A549 (cell line): Measurements from ENCODE around the gene CPNE4.

Source experiments
- CEBPB ChIP-seq, 2 experiments: fragments of >200 bp in 1 of 2; sonication (Bioruptor Twin) in 1 of 2; formaldehyde crosslinking in 1 of 2; IDR thresholded peaks; 2 replicates each; pipeline ENCODE4 v1.6.1; 2012 to 2016
- FOXS1 ChIP-seq: fragments of 250-450 bp; sonication (Bioruptor Pico); IDR thresholded peaks from 2 replicates; pipeline ENCODE4 v1.5.0; 2020; ENCODE audit warnings: mild to moderate bottlenecking, moderate library complexity
- JUN ChIP-seq, 2 experiments: fragments of >200 bp; sonication (Bioruptor Twin); formaldehyde crosslinking; IDR thresholded peaks; 2 replicates in 1 of 2; 3 replicates in 1 of 2; pipeline ENCODE4 v1.6.1; 2016 to 2017
- MAFK ChIP-seq: fragments of 450-650 bp; IDR thresholded peaks from 2 replicates; pipeline ENCODE4 v1.6.1; 2014; ENCODE audit not compliant: partially characterized antibody
- MYC ChIP-seq: IDR thresholded peaks from 2 replicates; pipeline ENCODE4 v1.6.1; 2012; ENCODE audit warnings: mild to moderate bottlenecking, inconsistent platforms, low read length, improper control_type of control experiment, borderline replicate concordance
- POLR2A ChIP-seq: IDR thresholded peaks from 2 replicates; pipeline ENCODE4 v1.6.1; 2012; ENCODE audit warnings: mild to moderate bottlenecking, low read length
- RAD21 ChIP-seq, 2 experiments: fragments of >200 bp in 1 of 2; sonication (Bioruptor Twin) in 1 of 2; formaldehyde crosslinking in 1 of 2; IDR thresholded peaks in 1 of 2; conservative IDR thresholded peaks in 1 of 2; 2 replicates in 1 of 2; 3 replicates in 1 of 2; pipeline ENCODE4 v1.6.1; 2012 to 2018; ENCODE audit warnings: inconsistent platforms in 1 of 2
- RCOR1 ChIP-seq: fragments of 150-350 bp; IDR thresholded peaks from 2 replicates; pipeline ENCODE4 v1.6.1; 2014; ENCODE audit warnings: antibody characterized with exemption, low read length, low read depth
- TF ChIP-seq, protein P1 (sequence below): fragments of >200 bp; sonication (Bioruptor Twin); formaldehyde crosslinking; IDR thresholded peaks from 3 replicates; pipeline ENCODE4 v1.5.1; 2016
- TF ChIP-seq, protein P2 (sequence below): fragments of 200-600 bp; sonication (generic); IDR thresholded peaks from 2 replicates; pipeline ENCODE4 v1.6.1; 2016; ENCODE audit warnings: antibody characterized with exemption, mild to moderate bottlenecking, moderate library complexity
- TF ChIP-seq, protein P3 (sequence below): fragments of 450-650 bp; IDR thresholded peaks from 2 replicates; pipeline ENCODE4 v1.6.1; 2014; ENCODE audit warnings: antibody characterized with exemption

- TF ChIP-seq CEBPB (IDR thresholded peaks at IDR 0.05) (no peak), RCOR1 (no peak), MAFK (no peak), RAD21 (conservative IDR thresholded peaks at IDR 0.05 in 1 of 2, IDR thresholded peaks at IDR 0.05 in 1 of 2) (no peak), JUN (IDR thresholded peaks at IDR 0.05) (no peak), POLR2A (no peak), FOXS1 (no peak), MYC (no peak)
- TF ChIP-seq, protein P1, sequence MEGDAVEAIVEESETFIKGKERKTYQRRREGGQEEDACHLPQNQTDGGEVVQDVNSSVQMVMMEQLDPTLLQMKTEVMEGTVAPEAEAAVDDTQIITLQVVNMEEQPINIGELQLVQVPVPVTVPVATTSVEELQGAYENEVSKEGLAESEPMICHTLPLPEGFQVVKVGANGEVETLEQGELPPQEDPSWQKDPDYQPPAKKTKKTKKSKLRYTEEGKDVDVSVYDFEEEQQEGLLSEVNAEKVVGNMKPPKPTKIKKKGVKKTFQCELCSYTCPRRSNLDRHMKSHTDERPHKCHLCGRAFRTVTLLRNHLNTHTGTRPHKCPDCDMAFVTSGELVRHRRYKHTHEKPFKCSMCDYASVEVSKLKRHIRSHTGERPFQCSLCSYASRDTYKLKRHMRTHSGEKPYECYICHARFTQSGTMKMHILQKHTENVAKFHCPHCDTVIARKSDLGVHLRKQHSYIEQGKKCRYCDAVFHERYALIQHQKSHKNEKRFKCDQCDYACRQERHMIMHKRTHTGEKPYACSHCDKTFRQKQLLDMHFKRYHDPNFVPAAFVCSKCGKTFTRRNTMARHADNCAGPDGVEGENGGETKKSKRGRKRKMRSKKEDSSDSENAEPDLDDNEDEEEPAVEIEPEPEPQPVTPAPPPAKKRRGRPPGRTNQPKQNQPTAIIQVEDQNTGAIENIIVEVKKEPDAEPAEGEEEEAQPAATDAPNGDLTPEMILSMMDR = no peak
- TF ChIP-seq, protein P2, sequence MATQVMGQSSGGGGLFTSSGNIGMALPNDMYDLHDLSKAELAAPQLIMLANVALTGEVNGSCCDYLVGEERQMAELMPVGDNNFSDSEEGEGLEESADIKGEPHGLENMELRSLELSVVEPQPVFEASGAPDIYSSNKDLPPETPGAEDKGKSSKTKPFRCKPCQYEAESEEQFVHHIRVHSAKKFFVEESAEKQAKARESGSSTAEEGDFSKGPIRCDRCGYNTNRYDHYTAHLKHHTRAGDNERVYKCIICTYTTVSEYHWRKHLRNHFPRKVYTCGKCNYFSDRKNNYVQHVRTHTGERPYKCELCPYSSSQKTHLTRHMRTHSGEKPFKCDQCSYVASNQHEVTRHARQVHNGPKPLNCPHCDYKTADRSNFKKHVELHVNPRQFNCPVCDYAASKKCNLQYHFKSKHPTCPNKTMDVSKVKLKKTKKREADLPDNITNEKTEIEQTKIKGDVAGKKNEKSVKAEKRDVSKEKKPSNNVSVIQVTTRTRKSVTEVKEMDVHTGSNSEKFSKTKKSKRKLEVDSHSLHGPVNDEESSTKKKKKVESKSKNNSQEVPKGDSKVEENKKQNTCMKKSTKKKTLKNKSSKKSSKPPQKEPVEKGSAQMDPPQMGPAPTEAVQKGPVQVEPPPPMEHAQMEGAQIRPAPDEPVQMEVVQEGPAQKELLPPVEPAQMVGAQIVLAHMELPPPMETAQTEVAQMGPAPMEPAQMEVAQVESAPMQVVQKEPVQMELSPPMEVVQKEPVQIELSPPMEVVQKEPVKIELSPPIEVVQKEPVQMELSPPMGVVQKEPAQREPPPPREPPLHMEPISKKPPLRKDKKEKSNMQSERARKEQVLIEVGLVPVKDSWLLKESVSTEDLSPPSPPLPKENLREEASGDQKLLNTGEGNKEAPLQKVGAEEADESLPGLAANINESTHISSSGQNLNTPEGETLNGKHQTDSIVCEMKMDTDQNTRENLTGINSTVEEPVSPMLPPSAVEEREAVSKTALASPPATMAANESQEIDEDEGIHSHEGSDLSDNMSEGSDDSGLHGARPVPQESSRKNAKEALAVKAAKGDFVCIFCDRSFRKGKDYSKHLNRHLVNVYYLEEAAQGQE = no peak
- TF ChIP-seq, protein P3, sequence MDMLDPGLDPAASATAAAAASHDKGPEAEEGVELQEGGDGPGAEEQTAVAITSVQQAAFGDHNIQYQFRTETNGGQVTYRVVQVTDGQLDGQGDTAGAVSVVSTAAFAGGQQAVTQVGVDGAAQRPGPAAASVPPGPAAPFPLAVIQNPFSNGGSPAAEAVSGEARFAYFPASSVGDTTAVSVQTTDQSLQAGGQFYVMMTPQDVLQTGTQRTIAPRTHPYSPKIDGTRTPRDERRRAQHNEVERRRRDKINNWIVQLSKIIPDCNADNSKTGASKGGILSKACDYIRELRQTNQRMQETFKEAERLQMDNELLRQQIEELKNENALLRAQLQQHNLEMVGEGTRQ = no peak
Observed at GRCh38 chr3:131602011-131602779, 432.6 kb downstream of the CPNE4 start.
